ENCODE data around the gene LAPTM4A.

Gene LAPTM4A

DNA sequence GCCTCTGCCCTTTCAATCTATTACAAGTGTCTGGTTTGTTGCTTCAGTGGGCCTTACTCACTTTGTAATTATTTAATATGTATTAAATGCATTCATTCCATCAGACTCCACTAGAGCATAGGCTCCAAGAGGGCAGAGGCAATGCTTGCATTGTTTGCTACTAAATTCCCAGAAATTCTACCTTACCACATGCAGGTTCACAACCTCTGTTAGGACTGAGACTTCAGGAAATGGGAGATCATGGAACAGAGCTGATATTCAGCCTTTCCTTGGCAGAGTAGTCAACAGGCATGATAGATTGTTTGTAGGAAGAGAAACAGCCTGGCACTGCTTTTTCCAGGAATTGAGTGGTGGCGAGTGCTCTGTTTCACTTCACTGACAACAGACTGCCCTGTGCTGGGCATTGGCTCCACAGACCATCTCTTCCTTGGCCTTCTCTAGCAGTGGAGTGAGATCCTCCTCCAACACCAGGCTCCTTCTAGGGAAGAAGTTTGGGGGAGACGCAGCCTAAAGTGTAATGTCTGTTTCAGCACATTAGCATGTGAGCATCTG, 32.8 kb downstream of the LAPTM4A start:
- H3K4me3 ChIP-seq (ENCODE audit: low read depth, low read length): no peak overlapping the region
- no peak for DNase-seq (ENCODE audit: low read depth)
- TF ChIP-seq, protein P1, sequence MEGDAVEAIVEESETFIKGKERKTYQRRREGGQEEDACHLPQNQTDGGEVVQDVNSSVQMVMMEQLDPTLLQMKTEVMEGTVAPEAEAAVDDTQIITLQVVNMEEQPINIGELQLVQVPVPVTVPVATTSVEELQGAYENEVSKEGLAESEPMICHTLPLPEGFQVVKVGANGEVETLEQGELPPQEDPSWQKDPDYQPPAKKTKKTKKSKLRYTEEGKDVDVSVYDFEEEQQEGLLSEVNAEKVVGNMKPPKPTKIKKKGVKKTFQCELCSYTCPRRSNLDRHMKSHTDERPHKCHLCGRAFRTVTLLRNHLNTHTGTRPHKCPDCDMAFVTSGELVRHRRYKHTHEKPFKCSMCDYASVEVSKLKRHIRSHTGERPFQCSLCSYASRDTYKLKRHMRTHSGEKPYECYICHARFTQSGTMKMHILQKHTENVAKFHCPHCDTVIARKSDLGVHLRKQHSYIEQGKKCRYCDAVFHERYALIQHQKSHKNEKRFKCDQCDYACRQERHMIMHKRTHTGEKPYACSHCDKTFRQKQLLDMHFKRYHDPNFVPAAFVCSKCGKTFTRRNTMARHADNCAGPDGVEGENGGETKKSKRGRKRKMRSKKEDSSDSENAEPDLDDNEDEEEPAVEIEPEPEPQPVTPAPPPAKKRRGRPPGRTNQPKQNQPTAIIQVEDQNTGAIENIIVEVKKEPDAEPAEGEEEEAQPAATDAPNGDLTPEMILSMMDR (IDR thresholded peaks at IDR 0.05; ENCODE audit: insufficient read depth, low read depth, low read length, missing control alignments): no peak

- H3K4me3 ChIP-seq (ENCODE audit: low read depth, low read length): no peak overlapping the region
- TF ChIP-seq, protein P1 (IDR thresholded peaks at IDR 0.05; ENCODE audit: insufficient read depth, low read depth, low read length, missing control alignments): no peak
- no peak for DNase-seq (ENCODE audit: low read depth)
Observed at GRCh38 chr2:20016346-20016745, 35.1 kb downstream of the LAPTM4A start.

GRCh38 chr2:20015482-20016083, 35.8 kb downstream of the LAPTM4A start:
- TF ChIP-seq, protein P1 (IDR thresholded peaks at IDR 0.05; ENCODE audit: insufficient read depth, low read depth, low read length, missing control alignments): peak; percentile 31

DNA sequence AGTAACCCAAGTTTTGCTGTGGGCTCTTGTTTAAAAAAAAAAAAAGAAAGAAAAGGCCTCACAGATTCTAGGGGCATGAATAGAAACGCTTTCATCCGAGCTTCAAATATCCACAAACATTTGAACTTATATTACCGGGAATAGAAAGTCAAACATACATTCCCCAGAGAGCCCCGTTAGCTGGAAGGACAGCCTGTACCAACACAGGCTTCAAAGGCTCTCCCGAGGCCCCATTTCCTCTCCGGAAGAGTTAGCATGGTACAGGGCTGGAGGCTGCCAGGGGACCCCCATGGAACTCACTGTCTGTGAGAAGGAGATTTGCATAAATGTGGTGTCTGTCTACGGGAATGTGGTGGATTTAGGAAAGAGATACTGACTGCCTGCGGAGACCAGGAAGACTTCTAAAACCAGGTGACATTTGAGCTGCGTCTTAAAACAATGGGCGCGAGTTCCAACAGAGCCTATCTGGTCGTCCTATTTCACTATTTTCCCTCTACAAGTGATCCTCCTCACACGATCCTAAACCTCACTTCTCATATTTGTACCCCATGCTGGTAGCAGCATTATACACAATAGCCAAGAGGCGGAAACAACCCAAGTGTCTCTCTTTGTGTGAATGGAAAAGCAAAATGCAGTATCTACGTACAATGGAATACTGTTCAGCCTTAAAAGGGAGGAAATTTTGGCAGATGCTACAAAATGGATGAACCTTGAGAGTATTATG, 38.1 kb downstream of the LAPTM4A start:
- H3K4me3 ChIP-seq (ENCODE audit: low read depth, low read length): no peak overlapping the region
- no peak for DNase-seq (ENCODE audit: low read depth)

More at GRCh38 chr2:20015482-20016083, 35.8 kb downstream of the LAPTM4A start:
- H3K4me3 ChIP-seq (ENCODE audit: low read depth, low read length): no peak overlapping the region
- peak; percentile 45 for DNase-seq (ENCODE audit: low read depth)

GRCh38 chr2:20012282-20013125, 38.9 kb downstream of the LAPTM4A start, which contains the start of gene MATN3:
MATN3 (minus strand) TSS chr2:20012668; CDS start chr2:20012631, 37 bp downstream.
- peak within 1 kb of the TSS; percentile 10; the same call in 1 of the 2 replicates for H3K4me3 ChIP-seq (ENCODE audit: low read depth, low read length)
- TF ChIP-seq, protein P1 (IDR thresholded peaks at IDR 0.05; ENCODE audit: insufficient read depth, low read depth, low read length, missing control alignments): no peak
- DNase-seq (ENCODE audit: low read depth): no peak

More for the DNA sequence above, 38.1 kb downstream of the LAPTM4A start:
- TF ChIP-seq, protein P1 (IDR thresholded peaks at IDR 0.05; ENCODE audit: insufficient read depth, low read depth, low read length, missing control alignments): no peak

- TF ChIP-seq, protein P1 (IDR thresholded peaks at IDR 0.05; ENCODE audit: insufficient read depth, low read depth, low read length, missing control alignments): no peak
- DNase-seq (ENCODE audit: low read depth): no peak
- H3K4me3 ChIP-seq (ENCODE audit: low read depth, low read length): no peak overlapping the region
Observed at GRCh38 chr2:20012032-20012281, 39.5 kb downstream of the LAPTM4A start.

Data from GM12865 (cell line).